ENCODE measurements around the gene ADGRE1. TPM values are rescaled to one million over a fixed set of nuclear protein-coding genes. Genes with fewer than 3 reads are reported as not detected.

The ADGRE1 gene
- total and polyA plus RNA-seq, 2 experiments from 2014 or later, result not detected

DNA sequence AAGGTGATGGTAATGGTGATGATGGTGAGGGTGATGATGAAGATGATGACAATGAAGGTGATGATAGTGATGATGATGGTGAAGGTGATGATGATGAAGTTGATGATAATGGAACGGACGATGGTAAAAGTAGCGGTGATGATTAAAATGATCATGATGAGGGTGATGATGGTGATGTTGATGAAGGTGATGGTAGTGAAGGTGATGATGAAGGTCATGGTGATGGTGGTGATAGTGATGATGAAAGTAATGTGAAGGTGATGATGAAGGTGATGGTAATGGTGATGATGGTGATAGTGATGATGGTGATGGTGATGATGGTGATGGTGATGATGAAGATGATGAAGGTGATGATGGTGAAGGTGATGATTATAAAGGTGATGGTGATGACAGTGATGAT lies 67.7 kb downstream of the ADGRE1 start (continued):
- TF ChIP-seq, protein P1, sequence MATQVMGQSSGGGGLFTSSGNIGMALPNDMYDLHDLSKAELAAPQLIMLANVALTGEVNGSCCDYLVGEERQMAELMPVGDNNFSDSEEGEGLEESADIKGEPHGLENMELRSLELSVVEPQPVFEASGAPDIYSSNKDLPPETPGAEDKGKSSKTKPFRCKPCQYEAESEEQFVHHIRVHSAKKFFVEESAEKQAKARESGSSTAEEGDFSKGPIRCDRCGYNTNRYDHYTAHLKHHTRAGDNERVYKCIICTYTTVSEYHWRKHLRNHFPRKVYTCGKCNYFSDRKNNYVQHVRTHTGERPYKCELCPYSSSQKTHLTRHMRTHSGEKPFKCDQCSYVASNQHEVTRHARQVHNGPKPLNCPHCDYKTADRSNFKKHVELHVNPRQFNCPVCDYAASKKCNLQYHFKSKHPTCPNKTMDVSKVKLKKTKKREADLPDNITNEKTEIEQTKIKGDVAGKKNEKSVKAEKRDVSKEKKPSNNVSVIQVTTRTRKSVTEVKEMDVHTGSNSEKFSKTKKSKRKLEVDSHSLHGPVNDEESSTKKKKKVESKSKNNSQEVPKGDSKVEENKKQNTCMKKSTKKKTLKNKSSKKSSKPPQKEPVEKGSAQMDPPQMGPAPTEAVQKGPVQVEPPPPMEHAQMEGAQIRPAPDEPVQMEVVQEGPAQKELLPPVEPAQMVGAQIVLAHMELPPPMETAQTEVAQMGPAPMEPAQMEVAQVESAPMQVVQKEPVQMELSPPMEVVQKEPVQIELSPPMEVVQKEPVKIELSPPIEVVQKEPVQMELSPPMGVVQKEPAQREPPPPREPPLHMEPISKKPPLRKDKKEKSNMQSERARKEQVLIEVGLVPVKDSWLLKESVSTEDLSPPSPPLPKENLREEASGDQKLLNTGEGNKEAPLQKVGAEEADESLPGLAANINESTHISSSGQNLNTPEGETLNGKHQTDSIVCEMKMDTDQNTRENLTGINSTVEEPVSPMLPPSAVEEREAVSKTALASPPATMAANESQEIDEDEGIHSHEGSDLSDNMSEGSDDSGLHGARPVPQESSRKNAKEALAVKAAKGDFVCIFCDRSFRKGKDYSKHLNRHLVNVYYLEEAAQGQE (IDR thresholded peaks at IDR 0.05; ENCODE audit: unreplicated experiment), result no peak

DNA sequence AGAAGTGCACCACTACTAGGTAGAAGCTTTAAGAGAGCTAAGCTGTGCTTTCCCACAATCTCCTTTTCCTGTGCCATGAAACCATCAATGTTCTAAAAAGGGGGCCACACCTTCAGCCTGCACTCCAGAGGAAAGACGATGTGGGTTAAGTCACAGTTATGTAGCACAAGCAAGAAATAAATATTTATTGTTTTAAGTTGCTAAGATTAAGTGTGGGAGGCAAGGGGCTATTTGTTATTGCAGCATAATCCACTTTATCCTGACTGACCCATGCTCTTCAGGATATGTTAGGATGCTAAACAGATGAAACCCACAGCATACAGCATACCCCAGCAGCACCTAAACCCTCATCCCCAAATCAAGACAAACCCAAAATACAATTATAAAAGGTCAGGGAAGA lies 69.2 kb downstream of the ADGRE1 start:
- DNase-seq (ENCODE audit: low spot score) (no peak), ATAC-seq (no peak)
- H3K79me2 ChIP-seq (replicated peaks; ENCODE audit: insufficient read depth), result no peaks in the 10 kb centered on the region
- no peak overlapping the region for H3K27ac ChIP-seq (ENCODE audit: low read depth)
- no peak overlapping the region for H3K4me3 Mint-ChIP-seq
- peaks cover 3% of the 10 kb centered on the region; the same call in 1 of the 2 replicates for H3K36me3 ChIP-seq (ENCODE audit: insufficient read depth)
- peaks cover 2% of the 10 kb centered on the region for H3K27me3 Mint-ChIP-seq (ENCODE audit: insufficient read depth, low read depth, poor library complexity)
- H3K4me3 ChIP-seq, result no peak overlapping the region
- peaks cover 23% of the 10 kb centered on the region; the same call in 2 of the 3 replicates for H3K36me3 Mint-ChIP-seq (ENCODE audit: low read depth)
- H3K27me3 ChIP-seq (ENCODE audit: insufficient read depth), result no peaks in the 10 kb centered on the region
- no peak overlapping the region for H3K27ac Mint-ChIP-seq
- peaks cover under 1% of the 10 kb centered on the region; the same call in 2 of the 3 replicates for H3K9me3 Mint-ChIP-seq
- H3K4me1 ChIP-seq (ENCODE audit: insufficient read depth), result no peaks in the 10 kb centered on the region
- H3F3A ChIP-seq (replicated peaks; ENCODE audit: low read depth), result no peaks in the 10 kb centered on the region
- no peak overlapping the region for H2AFZ ChIP-seq
- no peak overlapping the region for H3K4me2 ChIP-seq
- no peaks in the 10 kb centered on the region for H3K4me1 Mint-ChIP-seq
- H4K20me1 ChIP-seq (replicated peaks; ENCODE audit: insufficient read depth), result no peaks in the 10 kb centered on the region
- no peaks in the 10 kb centered on the region for H3K9me2 ChIP-seq (ENCODE audit: insufficient read depth)
- TF ChIP-seq, protein P2, sequence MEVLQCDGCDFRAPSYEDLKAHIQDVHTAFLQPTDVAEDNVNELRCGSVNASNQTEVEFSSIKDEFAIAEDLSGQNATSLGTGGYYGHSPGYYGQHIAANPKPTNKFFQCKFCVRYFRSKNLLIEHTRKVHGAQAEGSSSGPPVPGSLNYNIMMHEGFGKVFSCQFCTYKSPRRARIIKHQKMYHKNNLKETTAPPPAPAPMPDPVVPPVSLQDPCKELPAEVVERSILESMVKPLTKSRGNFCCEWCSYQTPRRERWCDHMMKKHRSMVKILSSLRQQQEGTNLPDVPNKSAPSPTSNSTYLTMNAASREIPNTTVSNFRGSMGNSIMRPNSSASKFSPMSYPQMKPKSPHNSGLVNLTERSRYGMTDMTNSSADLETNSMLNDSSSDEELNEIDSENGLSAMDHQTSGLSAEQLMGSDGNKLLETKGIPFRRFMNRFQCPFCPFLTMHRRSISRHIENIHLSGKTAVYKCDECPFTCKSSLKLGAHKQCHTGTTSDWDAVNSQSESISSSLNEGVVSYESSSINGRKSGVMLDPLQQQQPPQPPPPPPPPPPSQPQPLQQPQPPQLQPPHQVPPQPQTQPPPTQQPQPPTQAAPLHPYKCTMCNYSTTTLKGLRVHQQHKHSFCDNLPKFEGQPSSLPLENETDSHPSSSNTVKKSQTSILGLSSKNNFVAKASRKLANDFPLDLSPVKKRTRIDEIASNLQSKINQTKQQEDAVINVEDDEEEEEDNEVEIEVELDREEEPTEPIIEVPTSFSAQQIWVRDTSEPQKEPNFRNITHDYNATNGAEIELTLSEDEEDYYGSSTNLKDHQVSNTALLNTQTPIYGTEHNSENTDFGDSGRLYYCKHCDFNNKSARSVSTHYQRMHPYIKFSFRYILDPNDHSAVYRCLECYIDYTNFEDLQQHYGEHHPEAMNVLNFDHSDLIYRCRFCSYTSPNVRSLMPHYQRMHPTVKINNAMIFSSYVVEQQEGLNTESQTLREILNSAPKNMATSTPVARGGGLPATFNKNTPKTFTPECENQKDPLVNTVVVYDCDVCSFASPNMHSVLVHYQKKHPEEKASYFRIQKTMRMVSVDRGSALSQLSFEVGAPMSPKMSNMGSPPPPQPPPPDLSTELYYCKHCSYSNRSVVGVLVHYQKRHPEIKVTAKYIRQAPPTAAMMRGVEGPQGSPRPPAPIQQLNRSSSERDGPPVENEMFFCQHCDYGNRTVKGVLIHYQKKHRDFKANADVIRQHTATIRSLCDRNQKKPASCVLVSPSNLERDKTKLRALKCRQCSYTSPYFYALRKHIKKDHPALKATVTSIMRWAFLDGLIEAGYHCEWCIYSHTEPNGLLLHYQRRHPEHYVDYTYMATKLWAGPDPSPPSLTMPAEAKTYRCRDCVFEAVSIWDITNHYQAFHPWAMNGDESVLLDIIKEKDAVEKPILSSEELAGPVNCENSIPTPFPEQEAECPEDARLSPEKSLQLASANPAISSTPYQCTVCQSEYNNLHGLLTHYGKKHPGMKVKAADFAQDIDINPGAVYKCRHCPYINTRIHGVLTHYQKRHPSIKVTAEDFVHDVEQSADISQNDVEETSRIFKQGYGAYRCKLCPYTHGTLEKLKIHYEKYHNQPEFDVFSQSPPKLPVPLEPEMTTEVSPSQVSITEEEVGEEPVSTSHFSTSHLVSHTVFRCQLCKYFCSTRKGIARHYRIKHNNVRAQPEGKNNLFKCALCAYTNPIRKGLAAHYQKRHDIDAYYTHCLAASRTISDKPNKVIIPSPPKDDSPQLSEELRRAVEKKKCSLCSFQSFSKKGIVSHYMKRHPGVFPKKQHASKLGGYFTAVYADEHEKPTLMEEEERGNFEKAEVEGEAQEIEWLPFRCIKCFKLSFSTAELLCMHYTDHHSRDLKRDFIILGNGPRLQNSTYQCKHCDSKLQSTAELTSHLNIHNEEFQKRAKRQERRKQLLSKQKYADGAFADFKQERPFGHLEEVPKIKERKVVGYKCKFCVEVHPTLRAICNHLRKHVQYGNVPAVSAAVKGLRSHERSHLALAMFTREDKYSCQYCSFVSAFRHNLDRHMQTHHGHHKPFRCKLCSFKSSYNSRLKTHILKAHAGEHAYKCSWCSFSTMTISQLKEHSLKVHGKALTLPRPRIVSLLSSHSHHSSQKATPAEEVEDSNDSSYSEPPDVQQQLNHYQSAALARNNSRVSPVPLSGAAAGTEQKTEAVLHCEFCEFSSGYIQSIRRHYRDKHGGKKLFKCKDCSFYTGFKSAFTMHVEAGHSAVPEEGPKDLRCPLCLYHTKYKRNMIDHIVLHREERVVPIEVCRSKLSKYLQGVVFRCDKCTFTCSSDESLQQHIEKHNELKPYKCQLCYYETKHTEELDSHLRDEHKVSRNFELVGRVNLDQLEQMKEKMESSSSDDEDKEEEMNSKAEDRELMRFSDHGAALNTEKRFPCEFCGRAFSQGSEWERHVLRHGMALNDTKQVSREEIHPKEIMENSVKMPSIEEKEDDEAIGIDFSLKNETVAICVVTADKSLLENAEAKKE (CRISPR knock-in tag; IDR thresholded peaks at IDR 0.05), result no peak
- TF ChIP-seq, protein P3, sequence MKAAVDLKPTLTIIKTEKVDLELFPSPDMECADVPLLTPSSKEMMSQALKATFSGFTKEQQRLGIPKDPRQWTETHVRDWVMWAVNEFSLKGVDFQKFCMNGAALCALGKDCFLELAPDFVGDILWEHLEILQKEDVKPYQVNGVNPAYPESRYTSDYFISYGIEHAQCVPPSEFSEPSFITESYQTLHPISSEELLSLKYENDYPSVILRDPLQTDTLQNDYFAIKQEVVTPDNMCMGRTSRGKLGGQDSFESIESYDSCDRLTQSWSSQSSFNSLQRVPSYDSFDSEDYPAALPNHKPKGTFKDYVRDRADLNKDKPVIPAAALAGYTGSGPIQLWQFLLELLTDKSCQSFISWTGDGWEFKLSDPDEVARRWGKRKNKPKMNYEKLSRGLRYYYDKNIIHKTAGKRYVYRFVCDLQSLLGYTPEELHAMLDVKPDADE (IDR thresholded peaks at IDR 0.05), result no peak
- TF ChIP-seq NANOG (IDR thresholded peaks at IDR 0.05; ENCODE audit: borderline replicate concordance) (no peak), POLR2AphosphoS5 (IDR thresholded peaks at IDR 0.05; ENCODE audit: low read depth) (no peak), EZH2 (IDR thresholded peaks at IDR 0.05; ENCODE audit: low read depth, unreplicated experiment) (no peak), CREB1 (CRISPR knock-in tag; IDR thresholded peaks at IDR 0.05; ENCODE audit: low read depth) (no peak), STAT1 (IDR thresholded peaks at IDR 0.05; ENCODE audit: unreplicated experiment) (no peak), ZNF331 (CRISPR knock-in tag; IDR thresholded peaks at IDR 0.05; ENCODE audit: low read depth) (no peak), ZNF114 (CRISPR knock-in tag; IDR thresholded peaks at IDR 0.05) (no peak), JUNB (IDR thresholded peaks at IDR 0.05; ENCODE audit: unreplicated experiment) (no peak)
- TF ChIP-seq, protein P1 (IDR thresholded peaks at IDR 0.05; ENCODE audit: unreplicated experiment), result no peak

Data from GM23338 (cell line).